Heart left ventricle (tissue), 16 donors: ENCODE data around the gene RGL2. TPM values are rescaled to one million over a fixed set of nuclear protein-coding genes. Genes with fewer than 3 reads are reported as not detected.

ENCODE experiments used
- ATAC-seq, 4 donors: fragments of 200-7000 bp; cut with Tn5 transposase; one replicate each; pipeline ENCODE4 v1.9.1; 2020 to 2022; ENCODE audit warnings: moderate library complexity in 4 of 4, mild to moderate bottlenecking in 3 of 4, moderate number of reproducible peaks in 1 of 4
- DNase-seq, 5 donors: peaks; one replicate each; pipeline ENCODE4 v3.0.0-alpha.2; 2020
- H3K27ac ChIP-seq, 12 donors: fragments of 200-600 bp; sonication (generic) in 4 of 12; one replicate each; pipeline versions ENCODE4 v1.5.0 to v1.8.0; 2016 to 2022; ENCODE audit warnings: mild to moderate bottlenecking in 2 of 12
- H3K27me3 ChIP-seq, 9 donors: fragments of 200-600 bp; sonication (generic) in 2 of 9; one replicate each; pipeline versions ENCODE4 v1.5.1 to v1.8.0; 2016 to 2022; ENCODE audit warnings: mild to moderate bottlenecking in 3 of 9
- H3K36me3 ChIP-seq, 9 donors: fragments of 200-600 bp; sonication (generic) in 2 of 9; one replicate each; pipeline versions ENCODE4 v1.5.0 to v1.8.0; 2018 to 2022; ENCODE audit warnings: mild to moderate bottlenecking in 2 of 9
- H3K4me1 ChIP-seq, 12 donors: fragments of 200-600 bp; sonication (generic) in 4 of 12; one replicate each; pipeline versions ENCODE4 v1.5.0 to v1.8.0; 2016 to 2022; ENCODE audit warnings: mild to moderate bottlenecking in 3 of 12
- H3K4me3 ChIP-seq, 12 donors: fragments of 200-600 bp; sonication (generic) in 4 of 12; one replicate each; pipeline versions ENCODE4 v1.5.0 to v1.8.0; 2017 to 2022; ENCODE audit warnings: mild to moderate bottlenecking in 9 of 12, moderate library complexity in 4 of 12
- H3K9me3 ChIP-seq, 12 donors: fragments of 200-600 bp; sonication (generic) in 4 of 12; one replicate each; pipeline versions ENCODE4 v1.5.0 to v1.8.0; 2016 to 2022; ENCODE audit warnings: mild to moderate bottlenecking in 1 of 12
- CTCF ChIP-seq, 12 donors: fragments of 200-600 bp; sonication (generic) in 4 of 12; IDR thresholded peaks; one replicate each; pipeline versions ENCODE4 v1.5.0 to v1.8.0; 2018 to 2022; ENCODE audit warnings: antibody characterized with exemption in 12 of 12, mild to moderate bottlenecking in 5 of 12
- POLR2A ChIP-seq, 2 donors: fragments of 450-650 bp; IDR thresholded peaks; one replicate each; pipeline ENCODE4 v1.6.1; 2017; ENCODE audit warnings: antibody characterized with exemption in 2 of 2, mild to moderate bottlenecking in 2 of 2, moderate library complexity in 2 of 2
- WGBS, 4 donors: extraction: QIAGEN DNeasy Blood & Tissue Kit in 2 of 4; methylation state at CpG; one replicate each; pipeline versions ENCODE4 v1.1.5 to v1.1.7; 2013 to 2018; 5-methylcytosine and 5-hydroxymethylcytosine counted together
- intact Hi-C, 10 donors: fragments of 100-400 bp; cut with DNase I; formaldehyde crosslinking; loops; one replicate each; pipeline versions ENCODE4 v1.11.1 to v1.14.2; 2022
- polyA plus RNA-seq, 2 donors: library from polyadenylated mRNA; stranded (reverse); fragments of 200-250 nt; gene quantifications; one replicate each; pipeline ENCODE4 v1.2.3, GENCODE V29; 2013
- total RNA-seq, 9 donors: library from RNA; depleted of rRNA in 2 of 9; stranded (reverse); fragments of >200 nt in 2 of 9; fragmentation: NEBNext Ultra II Directional in 3 of 9; extraction: Animal tissue kit (Norgen Biotek cat#: 25700) in 3 of 9; gene quantifications; one replicate each; pipeline versions ENCODE4 v1.1.0 to v1.2.4, GENCODE V29; 2016 to 2023
- donor health status: ischemic (EF 13 %, LVEDD 7.1; RV severe dilation, severe dysfunction).
- donor health status: healthy with polysubstance abuse.
- donor health status: DM: no; HTN: yes; CAD: no.
- donor health status: DM: no; HTN: no; CAD: no.
- donor health status: ischemic (EF 25% LVEDD 6.9; RV normal size, moderate dysfunction).
- donor health status: ischemic (EF 25% LVEDD 5.7; RV mildly dilated, moderate dysfunction).
- donor health status: healthy.
- donor health status: DM: yes; HTN: yes; CAD: no.
- donor health status: ischemic (EF 35%, LVEDD 5.7; RV mildly dilated, moderate dysfunction).
- donor health status: nonischemic (EF 11% LVEDD 7.7; RV severe dilation, severe dysfunction).
- donor health status: DM: yes; HTN: yes; CAD: no.
- donor health status: PGD.
- donor health status: ischemic (EF 29% LVEDD 5.4; RV normal size, mild dysfunction).
- donor health status: nonischemic (EF 23%, LVEDD 6.1; RV moderate dilation, normal function).

Gene RGL2
- total and polyA plus RNA-seq, 11 donors, result 34.9 to 67.8 (median 48.4) TPM

GRCh38 chr6:33294086-33294823, 4.5 kb downstream of the RGL2 start:
- TF ChIP-seq POLR2A (IDR thresholded peaks at IDR 0.05), result no peak
- TF ChIP-seq CTCF (IDR thresholded peaks at IDR 0.05), result no peak
- ATAC-seq, result no peak
- H3K27ac ChIP-seq, result no peak overlapping the region
- H3K27me3 ChIP-seq, result no peaks in the 10 kb centered on the region
- intact Hi-C loops, result no loop called here
- H3K4me1 ChIP-seq, result peaks cover 0 to 32% (median 18%) of the 10 kb centered on the region in 12 donors
- no peak for DNase-seq
- H3K4me3 ChIP-seq, result no peak overlapping the region
- WGBS, 4 donors, result 69 to 74% (median 71%) methylated on average over 10 of the region's 10 CpGs
- H3K9me3 ChIP-seq, result no peaks in the 10 kb centered on the region
- H3K36me3 ChIP-seq, result peaks cover 0 to 65% (median 59%) of the 10 kb centered on the region in 9 donors

- Histone ChIP-seq H3K9me3 (no peaks in the 10 kb centered on the region), H3K4me3 (no peak overlapping the region), H3K36me3 (peaks cover 0 to 65% (median 59%) of the 10 kb centered on the region in 9 donors), H3K27me3 (no peaks in the 10 kb centered on the region), H3K4me1 (peaks cover 0 to 33% (median 23%) of the 10 kb centered on the region in 12 donors), H3K27ac (no peak overlapping the region)
- TF ChIP-seq CTCF (IDR thresholded peaks at IDR 0.05) (no peak), POLR2A (IDR thresholded peaks at IDR 0.05) (no peak)
- DNase-seq, result peak in 1 of 5 donors; percentile 39
- no peak for ATAC-seq
- intact Hi-C loops, result no loop called here
- 85 to 90% (median 87%) methylated on average over 15 to 16 of the region's 16 CpGs for WGBS, 4 donors
Measured at GRCh38 chr6:33292996-33293682, 5.6 kb downstream of the RGL2 start.

- no peak for TF ChIP-seq POLR2A (IDR thresholded peaks at IDR 0.05)
- no peak for TF ChIP-seq CTCF (IDR thresholded peaks at IDR 0.05)
Measured at GRCh38 chr6:33290459-33290858, 8.3 kb downstream of the RGL2 start.

GRCh38 chr6:33289784-33290315, 8.9 kb downstream of the RGL2 start:
- peak overlapping the region; percentile 49 to 89 (median 81) for H3K27ac ChIP-seq
- 2 to 5% (median 4%) methylated on average over 13 to 14 of the region's 14 CpGs for WGBS, 4 donors
- peaks cover 0 to 25% (median 18%) of the 10 kb centered on the region in 12 donors for H3K4me1 ChIP-seq
- H3K36me3 ChIP-seq, result peaks cover 0 to 77% (median 64%) of the 10 kb centered on the region in 9 donors
- TF ChIP-seq CTCF (IDR thresholded peaks at IDR 0.05) (no peak), POLR2A (IDR thresholded peaks at IDR 0.05) (no peak)
- intact Hi-C loops, result loop anchor here in 3 of 10 donors (1.0 to 2.0 kb wide), 2 partner anchors 9 to 17 kb away; partner anchors contain the start of gene RPS18 (in 1 of the 3)
- H3K4me3 ChIP-seq, result peak overlapping the region; percentile 60 to 90 (median 73)
- no peaks in the 10 kb centered on the region for H3K9me3 ChIP-seq
- ATAC-seq (peak in 1 of 4 donors; percentile 10), DNase-seq (no peak)
- H3K27me3 ChIP-seq, result no peaks in the 10 kb centered on the region

More at GRCh38 chr6:33290459-33290858, 8.3 kb downstream of the RGL2 start:
- peaks cover 0 to 77% (median 64%) of the 10 kb centered on the region in 9 donors for H3K36me3 ChIP-seq
- 64 to 75% (median 70%) methylated on average over 7 of the region's 7 CpGs for WGBS, 4 donors
- intact Hi-C loops, result no loop called here
- peak overlapping the region in 8 of 12 donors; percentile 60 to 90 (median 76) for H3K4me3 ChIP-seq
- H3K27me3 ChIP-seq, result no peaks in the 10 kb centered on the region
- ATAC-seq, result no peak
- no peaks in the 10 kb centered on the region for H3K9me3 ChIP-seq
- no peak overlapping the region for H3K27ac ChIP-seq
- DNase-seq, result no peak
- peaks cover 0 to 25% (median 18%) of the 10 kb centered on the region in 12 donors for H3K4me1 ChIP-seq
